ENCODE measurements around the gene DNAJC3. TPM values are rescaled to one million over a fixed set of nuclear protein-coding genes. Genes with fewer than 3 reads are reported as not detected.

The DNAJC3 gene
- total RNA-seq, 4 donors from 2014 or later, result 27.1 to 33.5 (median 30.7) TPM

DNA sequence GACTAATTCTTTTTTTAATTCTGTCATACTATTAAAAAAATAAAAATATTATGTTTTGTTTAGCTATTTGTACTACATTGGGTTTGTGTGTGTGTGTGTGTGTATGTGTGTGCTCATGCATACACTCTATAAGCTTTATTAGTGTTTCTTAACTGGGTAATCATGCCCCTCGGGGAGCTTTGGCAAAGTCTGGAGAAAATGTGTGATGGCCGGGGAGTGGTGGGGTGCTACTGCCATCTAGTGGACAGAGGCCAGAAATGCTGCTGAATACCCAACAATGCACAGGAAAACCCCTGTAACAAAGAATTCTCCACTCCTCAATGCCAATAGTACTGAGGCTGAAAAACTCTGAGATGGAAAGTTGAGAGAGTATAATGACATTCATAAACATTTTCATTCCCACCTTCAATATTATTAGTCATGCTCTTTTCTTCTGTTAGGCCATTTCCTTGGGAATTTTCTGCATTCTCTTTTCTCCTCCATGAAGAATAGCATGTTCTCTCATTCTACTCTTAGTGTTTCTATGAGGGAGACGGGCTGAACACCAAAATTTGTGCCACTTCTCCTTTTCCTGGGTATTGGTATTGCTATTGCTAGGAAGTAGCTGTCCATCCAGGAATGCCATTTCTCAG, 157.3 kb downstream of the DNAJC3 start:
- peak in 1 of 2 donors; percentile 63 for DNase-seq (ENCODE audit: low spot score in 2 of 2)
- H3K36me3 ChIP-seq, result peaks cover 4% of the 10 kb centered on the region
- H3K4me3 ChIP-seq, result no peak overlapping the region
- peaks cover 5% of the 10 kb centered on the region for H3K9me3 ChIP-seq
- TF ChIP-seq EP300 (IDR thresholded peaks at IDR 0.05), result no peak
- TF ChIP-seq, protein P1, sequence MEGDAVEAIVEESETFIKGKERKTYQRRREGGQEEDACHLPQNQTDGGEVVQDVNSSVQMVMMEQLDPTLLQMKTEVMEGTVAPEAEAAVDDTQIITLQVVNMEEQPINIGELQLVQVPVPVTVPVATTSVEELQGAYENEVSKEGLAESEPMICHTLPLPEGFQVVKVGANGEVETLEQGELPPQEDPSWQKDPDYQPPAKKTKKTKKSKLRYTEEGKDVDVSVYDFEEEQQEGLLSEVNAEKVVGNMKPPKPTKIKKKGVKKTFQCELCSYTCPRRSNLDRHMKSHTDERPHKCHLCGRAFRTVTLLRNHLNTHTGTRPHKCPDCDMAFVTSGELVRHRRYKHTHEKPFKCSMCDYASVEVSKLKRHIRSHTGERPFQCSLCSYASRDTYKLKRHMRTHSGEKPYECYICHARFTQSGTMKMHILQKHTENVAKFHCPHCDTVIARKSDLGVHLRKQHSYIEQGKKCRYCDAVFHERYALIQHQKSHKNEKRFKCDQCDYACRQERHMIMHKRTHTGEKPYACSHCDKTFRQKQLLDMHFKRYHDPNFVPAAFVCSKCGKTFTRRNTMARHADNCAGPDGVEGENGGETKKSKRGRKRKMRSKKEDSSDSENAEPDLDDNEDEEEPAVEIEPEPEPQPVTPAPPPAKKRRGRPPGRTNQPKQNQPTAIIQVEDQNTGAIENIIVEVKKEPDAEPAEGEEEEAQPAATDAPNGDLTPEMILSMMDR (IDR thresholded peaks at IDR 0.05), result peak; percentile 83 to 90
- H3K27me3 ChIP-seq, result no peaks in the 10 kb centered on the region
- 22% methylated on average over 3 of the region's 3 CpGs for WGBS
- peaks cover 6% of the 10 kb centered on the region for H3K4me1 ChIP-seq
- H3K27ac ChIP-seq, result no peak overlapping the region

DNA sequence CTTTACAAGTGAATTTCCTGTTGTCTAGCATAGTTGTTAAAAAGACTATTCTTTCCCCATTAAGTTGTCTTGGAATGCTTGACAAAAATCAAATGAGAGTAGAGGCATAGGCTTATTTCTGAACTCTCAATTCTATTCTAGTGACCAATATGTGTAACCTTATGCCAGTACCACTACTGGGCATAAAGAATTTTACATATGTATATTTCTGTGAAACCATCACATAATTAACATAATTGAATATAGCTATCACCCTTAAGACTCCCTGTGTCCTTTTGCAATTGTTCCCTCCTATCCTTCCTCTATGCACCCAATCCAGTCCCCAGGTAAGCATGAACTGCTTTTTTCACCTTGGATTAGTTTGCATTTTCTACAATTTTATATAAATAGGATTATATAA, 165.0 kb downstream of the DNAJC3 start:
- Histone ChIP-seq H3K4me3 (no peak overlapping the region), H3K36me3 (peaks cover 3% of the 10 kb centered on the region), H3K4me1 (no peaks in the 10 kb centered on the region), H3K27ac (no peak overlapping the region), H3K9me3 (peaks cover 3% of the 10 kb centered on the region), H3K27me3 (no peaks in the 10 kb centered on the region)
- DNase-seq (ENCODE audit: low spot score in 2 of 2), result no peak
- no peak for TF ChIP-seq POLR2AphosphoS5 (IDR thresholded peaks at IDR 0.05)

DNA sequence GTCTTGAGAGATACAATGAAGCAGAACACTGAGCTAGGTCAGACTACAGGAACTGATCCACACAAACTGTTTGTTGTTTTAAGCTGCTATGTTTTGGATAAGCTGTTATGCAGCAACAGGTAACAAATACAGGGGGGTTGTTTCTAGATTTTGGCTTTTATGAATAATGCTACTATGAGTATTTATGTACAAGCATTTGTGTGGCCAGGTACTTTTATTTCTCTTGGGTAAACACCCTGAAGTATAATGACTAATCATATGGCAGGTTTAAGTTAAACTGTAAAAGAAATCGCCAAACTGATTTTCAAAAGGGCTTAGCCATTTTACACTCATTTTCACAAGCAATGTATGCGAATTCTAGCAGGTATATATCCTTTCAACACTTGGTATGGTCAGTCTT, 166.0 kb downstream of the DNAJC3 start:
- TF ChIP-seq POLR2AphosphoS5 (IDR thresholded peaks at IDR 0.05) (no peak), EP300 (IDR thresholded peaks at IDR 0.05) (no peak), POLR2A (IDR thresholded peaks at IDR 0.05) (no peak)

More for the DNA sequence above, 166.0 kb downstream of the DNAJC3 start:
- Histone ChIP-seq H3K4me3 (no peak overlapping the region), H3K9me3 (peaks cover 3% of the 10 kb centered on the region), H3K4me1 (no peaks in the 10 kb centered on the region), H3K27me3 (no peaks in the 10 kb centered on the region), H3K27ac (no peak overlapping the region), H3K36me3 (peaks cover 3% of the 10 kb centered on the region)
- DNase-seq (ENCODE audit: low spot score in 2 of 2), result no peak
- 91% methylated on average over 2 of the region's 2 CpGs for WGBS

Other genes starting within 250 kb of the DNAJC3 start
- gene CLDN10, start 124.4 kb upstream of the DNAJC3 start, total RNA-seq, result 10 to 100 TPM; 14.3 to 38.7 (median 22.0) TPM
- gene DZIP1, start 32.4 kb upstream of the DNAJC3 start, total RNA-seq, result 1 to 10 TPM; 1.5 to 4.8 (median 3.4) TPM